ENCODE results near the gene UBA3.

Gene UBA3

DNA sequence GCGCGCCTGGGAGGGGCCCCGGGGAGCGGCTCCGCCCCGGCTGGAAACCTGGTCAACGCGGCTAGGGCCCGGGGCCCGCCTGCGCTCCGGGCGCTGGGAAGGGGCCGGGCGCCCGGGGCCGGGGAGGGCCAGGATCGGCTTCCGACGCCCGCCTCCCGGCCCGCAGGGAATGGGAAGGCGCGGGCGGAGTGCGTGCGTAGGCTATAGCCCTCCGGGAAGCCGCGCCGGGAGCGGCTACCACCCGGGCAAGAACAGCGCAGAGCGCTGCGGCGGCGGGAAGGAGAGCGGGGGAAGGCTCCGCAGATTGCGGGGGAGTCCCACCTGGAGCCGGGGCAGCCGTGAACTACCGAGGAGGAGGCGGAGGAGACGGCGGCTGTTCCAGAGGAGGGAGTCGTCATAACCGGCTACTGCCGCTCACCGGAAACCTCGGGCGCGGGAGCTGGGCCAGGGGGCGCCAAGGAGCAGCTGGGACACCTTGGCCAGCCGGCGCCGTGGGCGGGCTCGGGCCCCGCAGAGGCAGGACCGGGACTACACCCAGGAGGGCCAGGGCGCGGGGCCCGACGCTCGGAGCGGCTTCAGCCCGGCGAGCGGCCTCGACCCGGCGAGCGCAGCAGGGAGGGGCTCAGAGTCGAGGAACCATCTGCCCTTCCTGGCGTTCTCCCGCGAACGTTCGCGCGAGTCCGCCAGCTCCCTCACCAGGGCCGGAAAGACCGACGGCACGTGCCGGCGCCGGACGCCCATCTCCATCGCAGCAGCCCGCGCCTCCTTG is 66.7 kb downstream of the UBA3 start, which contains the start of gene EOGT:
Gene EOGT, minus strand, starts transcription at position 432 of the 769 bp plus-strand sequence. CDS start 3,838 bp downstream, outside the sequence.
- Mint-ChIP-seq H3K9me3 (peaks cover 9% of the 10 kb centered on the region), H3K4me3 (peak within 1 kb of the TSS; percentile 91), H3K27ac (peak within 1 kb of the TSS; percentile 88), H3K4me1 (peaks cover 62% of the 10 kb centered on the region), H3K27me3 (ENCODE audit: low read depth, poor library complexity) (no peaks in the 10 kb centered on the region), H3K36me3 (ENCODE audit: low read depth) (peaks cover 30% of the 10 kb centered on the region)
- TF ChIP-seq, protein P1, sequence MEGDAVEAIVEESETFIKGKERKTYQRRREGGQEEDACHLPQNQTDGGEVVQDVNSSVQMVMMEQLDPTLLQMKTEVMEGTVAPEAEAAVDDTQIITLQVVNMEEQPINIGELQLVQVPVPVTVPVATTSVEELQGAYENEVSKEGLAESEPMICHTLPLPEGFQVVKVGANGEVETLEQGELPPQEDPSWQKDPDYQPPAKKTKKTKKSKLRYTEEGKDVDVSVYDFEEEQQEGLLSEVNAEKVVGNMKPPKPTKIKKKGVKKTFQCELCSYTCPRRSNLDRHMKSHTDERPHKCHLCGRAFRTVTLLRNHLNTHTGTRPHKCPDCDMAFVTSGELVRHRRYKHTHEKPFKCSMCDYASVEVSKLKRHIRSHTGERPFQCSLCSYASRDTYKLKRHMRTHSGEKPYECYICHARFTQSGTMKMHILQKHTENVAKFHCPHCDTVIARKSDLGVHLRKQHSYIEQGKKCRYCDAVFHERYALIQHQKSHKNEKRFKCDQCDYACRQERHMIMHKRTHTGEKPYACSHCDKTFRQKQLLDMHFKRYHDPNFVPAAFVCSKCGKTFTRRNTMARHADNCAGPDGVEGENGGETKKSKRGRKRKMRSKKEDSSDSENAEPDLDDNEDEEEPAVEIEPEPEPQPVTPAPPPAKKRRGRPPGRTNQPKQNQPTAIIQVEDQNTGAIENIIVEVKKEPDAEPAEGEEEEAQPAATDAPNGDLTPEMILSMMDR (IDR thresholded peaks at IDR 0.05) = peak; percentile 48
- DNase-seq = peak; percentile 91

DNA sequence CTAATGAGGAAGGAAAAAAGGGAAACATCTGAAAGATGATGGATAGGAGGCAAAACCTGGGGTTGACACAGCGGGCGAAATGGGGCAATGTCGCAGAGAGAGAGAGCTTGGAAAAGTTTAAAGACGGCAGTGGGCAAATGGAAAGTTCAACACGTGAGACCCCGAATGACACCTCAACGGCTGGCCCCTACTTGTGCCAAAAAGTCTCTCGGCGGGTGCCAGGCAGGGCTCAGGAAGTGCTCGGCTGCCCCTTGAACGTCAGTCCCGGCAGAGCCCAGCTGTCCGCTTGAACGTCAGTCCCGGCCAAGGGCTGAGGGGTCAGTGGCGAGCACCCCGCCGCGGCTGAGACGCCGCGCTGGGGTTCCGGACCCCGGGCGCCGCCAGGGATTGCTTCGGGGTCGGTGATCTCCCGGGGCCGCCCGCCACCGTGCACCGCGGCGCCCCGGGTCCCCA is 67.3 kb downstream of the UBA3 start:
- Mint-ChIP-seq H3K27me3 (ENCODE audit: low read depth, poor library complexity) (no peaks in the 10 kb centered on the region), H3K4me3 (peak overlapping the region; percentile 91), H3K9me3 (peaks cover 9% of the 10 kb centered on the region), H3K27ac (peak overlapping the region; percentile 88), H3K4me1 (peaks cover 68% of the 10 kb centered on the region), H3K36me3 (ENCODE audit: low read depth) (peaks cover 30% of the 10 kb centered on the region)
- DNase-seq = peak; percentile 58
- TF ChIP-seq, protein P1 (IDR thresholded peaks at IDR 0.05) = no peak

GRCh38 chr3:69012100-69012799 is 67.9 kb downstream of the UBA3 start:
- peak overlapping the region; percentile 88 for H3K27ac Mint-ChIP-seq
- H3K4me1 Mint-ChIP-seq = peaks cover 68% of the 10 kb centered on the region
- peaks cover 6% of the 10 kb centered on the region for H3K9me3 Mint-ChIP-seq
- DNase-seq = peak; percentile 30
- no peaks in the 10 kb centered on the region for H3K27me3 Mint-ChIP-seq (ENCODE audit: low read depth, poor library complexity)
- peak overlapping the region; percentile 91 for H3K4me3 Mint-ChIP-seq
- TF ChIP-seq, protein P1 (IDR thresholded peaks at IDR 0.05) = no peak
- peaks cover 24% of the 10 kb centered on the region for H3K36me3 Mint-ChIP-seq (ENCODE audit: low read depth)

DNA sequence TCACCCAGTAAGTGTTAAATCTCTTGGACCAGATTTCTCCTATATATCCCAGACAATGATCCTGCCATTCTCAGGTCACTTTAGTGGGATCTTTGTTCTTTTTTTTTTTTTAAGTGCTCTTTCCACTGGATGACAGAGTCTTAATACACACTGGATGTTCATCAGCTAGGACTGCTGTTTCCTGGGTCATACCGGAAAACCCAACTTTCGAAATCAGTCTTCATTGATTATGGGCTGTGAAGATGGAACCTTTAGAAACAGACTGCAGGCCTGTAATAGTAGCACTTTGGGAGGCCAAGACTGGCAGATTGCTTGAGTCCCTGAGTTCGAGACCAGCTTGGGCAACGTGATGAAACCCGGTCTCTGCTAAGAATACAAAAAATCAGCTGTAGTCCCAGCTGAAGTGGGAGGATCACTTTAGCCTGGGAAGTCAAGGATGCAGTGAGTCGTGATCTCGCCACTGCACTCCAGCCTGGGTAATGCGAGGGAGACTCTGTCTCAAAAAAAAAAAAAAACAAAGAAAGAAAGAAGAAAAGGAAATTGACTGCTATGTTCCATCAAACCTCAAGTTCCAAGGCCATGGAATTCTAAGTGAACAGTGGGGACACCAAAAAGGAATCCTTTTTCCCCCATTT is 69.0 kb downstream of the UBA3 start:
- TF ChIP-seq, protein P1 (IDR thresholded peaks at IDR 0.05) = no peak
- no peaks in the 10 kb centered on the region for H3K27me3 Mint-ChIP-seq (ENCODE audit: low read depth, poor library complexity)

DNA sequence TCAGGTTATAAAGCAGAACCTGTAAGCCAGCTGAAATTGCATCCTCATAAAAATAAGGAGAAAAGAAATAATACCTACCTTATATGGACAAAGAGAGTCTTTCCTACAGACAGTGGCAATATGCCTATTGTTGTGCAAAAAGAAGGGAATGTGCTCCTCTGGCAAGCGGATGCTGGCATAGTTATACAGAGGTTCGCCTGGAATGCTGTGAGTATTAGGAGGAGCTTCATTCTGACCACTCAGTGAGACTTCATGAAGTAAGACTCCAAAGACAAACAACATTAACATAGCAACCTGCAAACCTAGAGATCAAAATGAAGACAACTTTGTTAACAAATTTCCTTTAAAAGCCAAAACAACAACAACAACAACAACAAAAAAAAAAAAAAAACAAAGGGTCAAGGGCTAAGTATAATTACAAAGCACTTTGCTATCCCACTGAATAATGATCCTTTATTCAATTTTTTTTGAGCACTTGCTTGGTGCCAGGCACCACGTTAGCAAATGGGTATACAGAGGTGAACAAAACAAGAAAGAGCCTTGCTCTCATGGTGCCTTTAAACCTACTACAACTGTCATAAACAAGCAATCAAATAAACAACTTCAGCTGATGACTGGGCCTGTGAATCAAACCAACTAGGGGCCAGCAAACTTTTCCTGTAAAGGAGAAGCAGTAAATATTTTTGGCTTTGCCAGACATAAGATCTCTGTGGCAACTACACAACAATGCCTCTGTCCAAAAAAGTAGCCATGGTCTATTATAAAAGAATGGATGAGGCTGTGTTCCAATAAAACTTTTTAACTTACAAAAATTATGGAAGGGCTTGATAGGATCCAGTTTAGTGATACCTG is 70.4 kb downstream of the UBA3 start:
- TF ChIP-seq, protein P1 (IDR thresholded peaks at IDR 0.05) = no peak
- peak overlapping the region; percentile 44 for H3K27ac Mint-ChIP-seq
- H3K4me1 Mint-ChIP-seq = peaks cover 84% of the 10 kb centered on the region
- H3K4me3 Mint-ChIP-seq = peak overlapping the region; percentile 1
- peaks cover 22% of the 10 kb centered on the region for H3K36me3 Mint-ChIP-seq (ENCODE audit: low read depth)
- no peaks in the 10 kb centered on the region for H3K27me3 Mint-ChIP-seq (ENCODE audit: low read depth, poor library complexity)
- no peaks in the 10 kb centered on the region for H3K9me3 Mint-ChIP-seq
- no peak for DNase-seq

More for the DNA sequence above, 69.0 kb downstream of the UBA3 start:
- DNase-seq = no peak
- Mint-ChIP-seq H3K36me3 (ENCODE audit: low read depth) (peaks cover 18% of the 10 kb centered on the region), H3K27ac (peak overlapping the region; percentile 96), H3K4me3 (peak overlapping the region; percentile 78), H3K9me3 (no peaks in the 10 kb centered on the region), H3K4me1 (peaks cover 77% of the 10 kb centered on the region)

Data from nephron progenitor cell (in vitro differentiated cells).